B cell (primary cell): Measurements from ENCODE around the gene PRKCA.

ENCODE experiments used
- CTCF ChIP-seq: fragments of 200-600 bp; IDR thresholded peaks from one replicate; pipeline ENCODE4 v1.8.0; 2022; ENCODE audit warnings: antibody characterized with exemption, mild to moderate bottlenecking
- EZH2 ChIP-seq: IDR thresholded peaks from 2 replicates; pipeline ENCODE4 v1.6.1; 2012; ENCODE audit warnings: borderline replicate concordance, low read depth, mild to moderate bottlenecking, moderate library complexity, low read length; ENCODE audit not compliant: insufficient read depth, poor library complexity, severe bottlenecking

GRCh38 chr17:66783656-66784381 is 481.4 kb downstream of the PRKCA start:
- no peak for TF ChIP-seq CTCF
- TF ChIP-seq EZH2: no peak
